Cortex of kidney (tissue), 1 donor: ENCODE results near the gene SNX20.

Experiments
- DNase-seq: peaks from one replicate; lab custom pipeline; 2025; lab: John Stamatoyannopoulos, UW

SNX20 gene, protein sequence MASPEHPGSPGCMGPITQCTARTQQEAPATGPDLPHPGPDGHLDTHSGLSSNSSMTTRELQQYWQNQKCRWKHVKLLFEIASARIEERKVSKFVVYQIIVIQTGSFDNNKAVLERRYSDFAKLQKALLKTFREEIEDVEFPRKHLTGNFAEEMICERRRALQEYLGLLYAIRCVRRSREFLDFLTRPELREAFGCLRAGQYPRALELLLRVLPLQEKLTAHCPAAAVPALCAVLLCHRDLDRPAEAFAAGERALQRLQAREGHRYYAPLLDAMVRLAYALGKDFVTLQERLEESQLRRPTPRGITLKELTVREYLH

GRCh38 chr16:50681021-50681885, at the start of gene SNX20:
TSS of gene SNX20 (minus strand) at chr16:50681312. CDS start at chr16:50677526, 3,786 bp downstream.
- DNase-seq: no peak

- no peak for DNase-seq
These were observed 43.2 kb upstream of the SNX20 start for GRCh38 chr16:50724306-50724705.

- DNase-seq: no peak
These were observed 41.8 kb upstream of the SNX20 start for GRCh38 chr16:50722960-50723359.

- no peak for DNase-seq
These were observed 41.3 kb upstream of the SNX20 start for GRCh38 chr16:50722405-50722737.

DNA sequence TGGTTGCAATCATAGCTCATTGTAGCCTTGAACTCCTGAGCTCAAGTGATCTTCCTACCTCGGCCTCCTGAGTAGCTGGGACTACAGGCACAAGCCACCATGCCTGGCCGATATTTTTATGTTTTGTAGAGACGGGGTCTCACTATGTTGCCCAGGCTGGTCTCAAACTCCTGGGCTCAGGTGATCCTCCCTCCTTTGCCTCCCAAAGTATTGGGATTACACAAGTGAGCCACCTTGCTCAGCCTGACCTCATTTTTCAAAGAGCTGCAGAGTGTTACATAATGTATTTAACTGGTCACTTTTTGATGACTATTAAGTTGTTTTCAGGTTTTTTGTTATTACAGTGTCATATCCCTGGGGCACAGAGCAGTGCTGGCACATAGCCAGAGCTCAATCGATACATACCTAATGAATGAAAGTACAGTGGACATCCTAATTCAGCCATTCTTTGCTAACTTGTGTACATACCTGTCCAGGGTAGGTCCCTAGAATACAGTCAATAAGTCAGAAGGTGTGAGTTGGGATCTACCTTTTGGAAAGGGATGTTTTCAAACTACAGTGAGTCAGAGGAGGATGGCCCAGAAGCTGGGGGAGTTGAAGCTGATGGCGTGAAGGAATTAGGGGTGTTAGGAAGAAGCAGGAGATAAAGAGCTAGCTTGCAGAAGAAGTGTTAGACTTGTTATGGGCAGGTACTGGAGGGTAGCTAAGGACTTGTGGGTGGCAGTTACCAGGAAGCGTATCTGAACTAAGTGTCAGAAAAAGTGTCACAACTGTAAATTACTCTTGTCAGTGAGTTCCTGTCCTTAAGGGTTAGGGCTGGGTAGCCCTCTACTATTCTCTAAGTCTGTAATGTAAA, 40.7 kb upstream of the SNX20 start:
- DNase-seq: no peak

DNA sequence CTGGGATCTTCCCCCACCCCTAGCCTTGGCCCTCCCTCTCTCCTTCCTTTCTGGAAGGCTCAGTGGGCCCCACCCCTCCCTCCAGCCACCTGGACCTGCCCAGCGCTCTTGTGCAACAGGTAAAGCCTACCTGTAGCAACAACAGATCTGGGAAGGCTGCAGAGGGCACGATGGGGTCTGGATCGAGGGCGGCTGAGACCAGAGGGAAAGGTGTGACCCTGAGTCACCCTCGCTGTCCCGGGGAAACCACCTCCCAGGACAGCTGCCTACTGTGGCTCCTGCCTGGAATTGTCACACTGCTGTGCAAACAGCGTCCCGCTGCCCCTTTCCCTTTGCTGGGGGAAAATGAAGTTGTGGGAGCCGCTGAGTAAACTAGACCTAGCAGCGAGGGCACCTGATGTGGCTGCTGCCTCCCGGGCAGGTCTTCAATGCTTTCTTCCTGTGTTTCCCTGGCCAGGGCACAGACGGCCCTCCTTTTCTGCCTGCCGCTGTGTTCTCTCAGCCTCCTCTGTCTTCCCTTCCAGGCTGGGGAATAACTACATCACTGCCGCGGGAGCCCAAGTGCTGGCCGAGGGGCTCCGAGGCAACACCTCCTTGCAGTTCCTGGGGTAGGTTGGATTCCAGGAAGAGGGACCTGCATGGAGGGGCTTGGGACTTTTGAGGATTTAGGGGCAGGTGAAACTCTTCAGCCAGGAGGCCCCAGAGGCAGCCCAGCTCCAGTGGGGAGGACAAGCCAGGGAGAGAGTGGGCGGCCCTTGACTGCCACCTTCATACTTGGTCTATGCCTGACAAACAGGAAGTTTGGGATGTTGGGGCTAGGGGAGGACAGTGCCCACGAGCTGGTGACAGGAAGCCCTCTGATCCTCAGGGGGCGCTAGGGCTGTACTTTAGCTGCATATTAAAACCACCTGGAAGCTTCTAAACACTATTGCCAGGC, 38.6 kb upstream of the SNX20 start:
- no peak for DNase-seq

DNA sequence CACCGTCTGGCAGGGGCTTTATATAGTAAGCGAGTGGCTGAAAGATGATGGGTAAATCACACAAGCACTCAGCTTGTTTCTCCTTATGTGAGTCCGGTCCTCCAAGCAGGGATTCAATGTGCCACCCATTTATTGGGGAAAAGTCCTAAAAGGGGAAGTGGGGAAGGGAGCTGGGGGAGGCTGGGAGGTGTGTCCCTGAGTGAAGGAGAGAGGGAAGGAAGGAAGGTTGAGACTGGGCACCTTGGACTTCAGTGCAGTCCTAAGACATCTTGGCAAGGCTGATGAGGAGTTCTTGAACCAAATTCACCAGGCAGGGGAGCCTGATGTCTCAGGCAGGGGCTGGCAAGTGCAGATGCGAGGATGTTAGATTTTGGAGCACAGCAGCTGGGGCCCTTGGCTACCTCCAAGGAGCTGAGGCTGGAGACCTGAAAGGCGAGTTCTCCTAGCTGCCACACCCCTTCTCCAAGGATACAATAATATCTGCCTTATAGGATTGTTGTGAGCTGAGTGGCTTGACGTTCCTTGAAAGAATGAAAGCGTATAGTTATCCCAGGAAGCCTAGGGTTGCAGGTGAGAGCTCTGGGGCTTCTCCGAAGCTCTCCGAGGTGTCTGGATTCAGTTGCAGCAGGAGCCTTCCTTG, 37.8 kb upstream of the SNX20 start:
- DNase-seq: no peak

DNA sequence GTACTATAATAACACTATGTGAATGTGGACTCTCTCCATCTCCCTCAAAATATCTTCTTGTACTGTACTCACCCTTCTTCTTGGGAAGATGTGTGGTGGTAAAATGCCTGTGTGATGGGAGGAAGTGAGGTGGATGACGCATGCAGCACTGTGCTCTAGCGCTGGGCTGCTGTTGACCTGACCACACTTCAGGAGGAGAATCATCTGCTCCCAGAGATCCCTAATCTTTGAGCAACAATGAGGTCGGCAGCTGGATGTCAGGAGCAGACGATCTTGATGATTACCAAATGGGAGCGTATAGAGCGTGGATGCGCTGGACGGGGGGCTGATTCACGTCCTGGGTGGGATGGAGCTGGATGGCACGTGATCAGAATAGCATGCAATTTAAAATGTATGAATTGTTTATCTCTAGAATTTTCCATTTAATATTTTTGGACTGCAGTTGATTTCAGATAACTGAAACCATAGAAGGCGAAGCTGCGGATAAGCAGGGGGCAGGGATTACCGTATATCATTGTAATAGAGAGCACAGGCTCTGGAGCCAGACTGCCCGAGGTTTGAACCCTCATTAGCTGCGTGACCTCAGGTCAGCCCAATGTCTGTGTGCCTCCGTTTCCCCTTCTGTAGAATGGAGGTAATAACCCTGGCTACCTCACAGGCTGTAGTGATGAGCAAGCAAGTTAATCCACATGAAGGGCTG, 37.1 kb upstream of the SNX20 start:
- DNase-seq: no peak

DNA sequence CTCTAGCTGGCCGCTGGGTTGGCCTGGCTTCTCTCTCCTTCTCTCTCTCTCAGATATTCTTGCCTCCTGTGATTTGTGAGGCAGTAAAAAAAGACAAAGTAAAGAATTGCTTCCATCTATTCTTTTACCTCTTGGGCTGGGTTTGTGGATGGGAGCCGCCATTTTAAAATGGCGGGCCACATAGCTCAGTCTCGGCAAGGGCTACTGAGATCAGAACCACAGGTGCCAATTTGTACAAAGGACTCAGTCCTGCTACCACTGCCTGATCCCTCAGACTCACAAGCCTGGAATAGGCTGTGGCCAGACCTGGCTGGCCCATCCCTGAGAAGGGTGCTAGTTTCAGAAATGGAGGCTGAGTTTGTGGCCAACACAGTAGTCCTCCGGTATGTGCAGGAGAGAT, 36.4 kb upstream of the SNX20 start:
- DNase-seq: no peak

DNA sequence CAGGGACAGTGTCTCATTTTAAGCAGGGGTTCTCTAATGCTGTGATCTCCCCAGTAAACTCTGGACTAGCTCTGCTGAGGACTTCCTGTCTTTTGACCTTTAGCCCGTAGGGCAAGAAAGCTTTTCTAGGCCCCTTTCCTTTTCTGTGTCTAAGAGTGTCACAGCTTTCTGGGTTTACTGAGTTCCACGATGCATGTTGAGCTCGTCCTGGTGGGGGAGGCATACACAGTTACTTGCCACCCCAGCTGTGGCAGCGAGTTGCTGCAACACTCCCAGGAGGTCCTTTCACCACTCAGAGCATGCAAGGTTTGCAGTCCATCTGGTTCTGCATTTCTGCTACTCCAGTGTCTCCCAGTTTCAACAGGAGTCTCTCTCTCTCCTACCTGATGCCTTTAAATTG, 36.0 kb upstream of the SNX20 start:
- DNase-seq: no peak

- no peak for DNase-seq
These were observed 31.8 kb upstream of the SNX20 start for GRCh38 chr16:50712956-50713355.

GRCh38 chr16:50712560-50712898, 31.4 kb upstream of the SNX20 start:
- no peak for DNase-seq

GRCh38 chr16:50711862-50712559, 30.9 kb upstream of the SNX20 start:
- no peak for DNase-seq

DNA sequence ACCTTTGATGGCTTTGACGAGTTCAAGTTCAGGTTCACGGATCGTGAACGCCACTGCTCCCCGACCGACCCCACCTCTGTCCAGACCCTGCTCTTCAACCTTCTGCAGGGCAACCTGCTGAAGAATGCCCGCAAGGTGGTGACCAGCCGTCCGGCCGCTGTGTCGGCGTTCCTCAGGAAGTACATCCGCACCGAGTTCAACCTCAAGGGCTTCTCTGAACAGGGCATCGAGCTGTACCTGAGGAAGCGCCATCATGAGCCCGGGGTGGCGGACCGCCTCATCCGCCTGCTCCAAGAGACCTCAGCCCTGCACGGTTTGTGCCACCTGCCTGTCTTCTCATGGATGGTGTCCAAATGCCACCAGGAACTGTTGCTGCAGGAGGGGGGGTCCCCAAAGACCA, 29.9 kb upstream of the SNX20 start:
- DNase-seq: no peak

- no peak for DNase-seq
These were observed 28.9 kb upstream of the SNX20 start for GRCh38 chr16:50709980-50710379.

DNA sequence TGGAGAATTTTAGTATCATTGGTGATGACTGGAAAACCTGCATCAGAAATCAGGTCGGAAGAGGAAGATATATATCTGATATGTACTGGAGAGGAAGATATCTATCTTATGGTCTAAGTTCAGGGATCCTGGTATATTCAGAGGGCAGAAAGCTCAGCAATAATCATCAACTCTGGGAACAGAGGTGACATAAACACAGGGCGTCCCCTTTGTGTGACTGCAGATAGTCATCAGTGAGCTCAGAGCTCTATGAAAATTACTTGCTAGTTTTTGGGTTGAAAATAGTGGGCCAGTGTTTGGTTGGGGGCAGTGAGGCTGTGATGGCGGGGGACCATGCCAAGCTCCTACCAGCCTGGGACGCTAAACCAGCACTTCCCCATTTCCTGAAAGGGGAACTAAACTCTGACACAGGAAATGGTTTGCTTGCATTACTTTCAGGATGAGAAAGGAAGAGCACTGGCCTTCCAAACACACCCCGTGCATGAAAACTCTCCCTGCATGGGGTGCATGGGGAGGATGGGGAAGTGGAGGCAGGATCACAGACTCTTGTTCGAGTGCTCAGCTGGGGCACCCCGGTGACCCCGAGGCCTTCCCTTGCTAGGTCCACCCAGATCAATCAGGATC, 28.1 kb upstream of the SNX20 start:
- DNase-seq: no peak

- no peak for DNase-seq
These were observed 27.4 kb upstream of the SNX20 start for GRCh38 chr16:50708373-50709060.

GRCh38 chr16:50706250-50706649, 25.1 kb upstream of the SNX20 start:
- DNase-seq: no peak
